Measurements from ENCODE around the gene E2F3. TPM values are rescaled to one million over a fixed set of nuclear protein-coding genes. Genes with fewer than 3 reads are reported as not detected.

Gene E2F3
- 5.5 and 6.7 TPM in 2 replicates for total RNA-seq (2014; rRNA removed; shearing (Covaris generic))
- polyA plus RNA-seq (2015; cell fraction: cytosol; rRNA removed), result 17.8 and 21.9 TPM in 2 replicates
- polyA plus RNA-seq (2015; cell fraction: nucleus; rRNA removed), result 25.9 and 27.0 TPM in 2 replicates

GRCh38 chr6:20401205-20402091 is at the start of gene E2F3:
Gene E2F3 (plus strand): TSS chr6:20401879. CDS start chr6:20402233, 354 bp downstream.
- DNase-seq (ENCODE audit: low read depth), result peak; percentile 100

- no peak for DNase-seq (ENCODE audit: low read depth)
These were observed 49.3 kb upstream of the E2F3 start for GRCh38 chr6:20352346-20352745.

GRCh38 chr6:20353134-20353533 is 48.5 kb upstream of the E2F3 start:
- no peak for DNase-seq (ENCODE audit: low read depth)

- no peak for DNase-seq (ENCODE audit: low read depth)
These were observed 47.3 kb upstream of the E2F3 start for GRCh38 chr6:20354366-20354765.

GRCh38 chr6:20360471-20361119 is 41.1 kb upstream of the E2F3 start:
- no peak for DNase-seq (ENCODE audit: low read depth)

- no peak for DNase-seq (ENCODE audit: low read depth)
These were observed 39.1 kb upstream of the E2F3 start for GRCh38 chr6:20362623-20363022.

- no peak for DNase-seq (ENCODE audit: low read depth)
These were observed 37.4 kb upstream of the E2F3 start for GRCh38 chr6:20364327-20364726.

- DNase-seq (ENCODE audit: low read depth), result no peak
These were observed 36.2 kb upstream of the E2F3 start for GRCh38 chr6:20365456-20365855.

- DNase-seq (ENCODE audit: low read depth), result no peak
These were observed 35.4 kb upstream of the E2F3 start for GRCh38 chr6:20366082-20366830.

- DNase-seq (ENCODE audit: low read depth), result no peak
These were observed 33.8 kb upstream of the E2F3 start for GRCh38 chr6:20367743-20368485.

GRCh38 chr6:20370393-20370792 is 31.3 kb upstream of the E2F3 start:
- DNase-seq (ENCODE audit: low read depth), result no peak

- DNase-seq (ENCODE audit: low read depth), result no peak
These were observed 30.9 kb upstream of the E2F3 start for GRCh38 chr6:20370801-20371200.

- DNase-seq (ENCODE audit: low read depth), result no peak
These were observed 26.2 kb upstream of the E2F3 start for GRCh38 chr6:20375436-20375835.

GRCh38 chr6:20377623-20378265 is 23.9 kb upstream of the E2F3 start:
- DNase-seq (ENCODE audit: low read depth), result peak; percentile 70

GRCh38 chr6:20379231-20379630 is 22.4 kb upstream of the E2F3 start:
- no peak for DNase-seq (ENCODE audit: low read depth)

- DNase-seq (ENCODE audit: low read depth), result no peak
These were observed 15.5 kb upstream of the E2F3 start for GRCh38 chr6:20386218-20386617.

GRCh38 chr6:20389066-20389465 is 12.6 kb upstream of the E2F3 start:
- no peak for DNase-seq (ENCODE audit: low read depth)

- no peak for DNase-seq (ENCODE audit: low read depth)
These were observed 8.4 kb upstream of the E2F3 start for GRCh38 chr6:20393297-20393696.

GRCh38 chr6:20399518-20399917 is 2.2 kb upstream of the E2F3 start:
- DNase-seq (ENCODE audit: low read depth), result no peak

GRCh38 chr6:20400456-20401204 is 1.0 kb upstream of the E2F3 start:
- peak; percentile 47 for DNase-seq (ENCODE audit: low read depth)
